PC-3 (cell line): Measurements from ENCODE around the gene ANKHD1. TPM values are rescaled to one million over a fixed set of nuclear protein-coding genes. Genes with fewer than 3 reads are reported as not detected.

Experiments used
- ATAC-seq: fragments of 200-7000 bp; cut with Tn5 transposase; 2 replicates; pipeline ENCODE4 v1.9.1; 2020; ENCODE audit warnings: mild to moderate bottlenecking, moderate library complexity
- BruUV-seq: library from RNA; stranded (reverse); fragments of 400-500 nt; replicated peaks from 2 replicates; lab custom pipeline; 2021; lab: Mats Ljungman, UMichigan
- CTCF ChIA-PET: fragments of 300-600 bp; sonication (Branson Sonifier 250); formaldehyde crosslinking; loops from one replicate; lab custom pipeline; 2022; ENCODE audit warnings: antibody characterized with exemption; lab: Charles Lee
- POLR2A ChIA-PET: fragments of 300-600 bp; sonication (Branson Sonifier 250); formaldehyde crosslinking; loops from one replicate; lab custom pipeline; 2022; ENCODE audit warnings: antibody characterized with exemption; ENCODE audit not compliant: unreplicated experiment; lab: Charles Lee
- DNase-seq: peaks from one replicate; pipeline ENCODE4 v3.0.0-alpha.2; 2015
- H2AFZ ChIP-seq: fragments of 300-600 bp; sonication (generic); 2 replicates; pipeline ENCODE4 v1.6.0; 2016; ENCODE audit warnings: antibody characterized with exemption, low read length
- H3F3A ChIP-seq: fragments of 300-600 bp; sonication (generic); one replicate; pipeline ENCODE4 v1.6.0; 2017; ENCODE audit warnings: antibody characterized with exemption, low read length, control low read depth, mild to moderate bottlenecking; ENCODE audit not compliant: unreplicated experiment
- H3K27ac ChIP-seq: fragments of 300-600 bp; sonication (generic); 2 replicates; pipeline ENCODE4 v1.5.1; 2016; ENCODE audit warnings: mild to moderate bottlenecking, low read length
- H3K27me3 ChIP-seq: fragments of 300-600 bp; sonication (generic); 2 replicates; pipeline ENCODE4 v1.6.1; 2016; ENCODE audit warnings: low read length, mixed read lengths
- H3K36me3 ChIP-seq: fragments of 300-600 bp; sonication (generic); 2 replicates; pipeline ENCODE4 v1.6.1; 2016; ENCODE audit warnings: low read depth, mixed run types, low read length, mixed read lengths
- H3K4me1 ChIP-seq: fragments of 300-600 bp; sonication (generic); 2 replicates; pipeline ENCODE4 v1.5.1; 2016; ENCODE audit warnings: low read length; ENCODE audit not compliant: insufficient read depth
- H3K4me2 ChIP-seq: fragments of 300-600 bp; sonication (generic); 2 replicates; pipeline ENCODE4 v1.6.0; 2016; ENCODE audit warnings: low read length
- H3K4me3 ChIP-seq: fragments of 300-600 bp; sonication (generic); 2 replicates; pipeline ENCODE4 v1.5.1; 2016; ENCODE audit warnings: mild to moderate bottlenecking, low read length, mixed read lengths
- H3K79me2 ChIP-seq: fragments of 300-600 bp; sonication (generic); 2 replicates; pipeline ENCODE4 v1.6.1; 2017; ENCODE audit warnings: low read length, mixed read lengths
- H3K9ac ChIP-seq: fragments of 300-600 bp; sonication (generic); 2 replicates; pipeline ENCODE4 v1.6.0; 2016; ENCODE audit warnings: mild to moderate bottlenecking, low read length
- H3K9me2 ChIP-seq: fragments of 300-600 bp; sonication (generic); replicated peaks from 2 replicates; pipeline ENCODE4 v1.6.1; 2016; ENCODE audit warnings: mixed run types, low read length, mixed read lengths
- H3K9me3 ChIP-seq: fragments of 300-600 bp; sonication (generic); 2 replicates; pipeline ENCODE4 v1.6.1; 2016; ENCODE audit warnings: low read length, mixed read lengths
- H4K20me1 ChIP-seq: fragments of 300-600 bp; sonication (generic); 2 replicates; pipeline ENCODE4 v1.6.1; 2016; ENCODE audit warnings: low read length, mixed read lengths
- CTCF ChIP-seq: fragments of 300-600 bp; sonication (generic); conservative IDR thresholded peaks from 2 replicates; pipeline ENCODE4 v1.5.1; 2017; ENCODE audit warnings: antibody characterized with exemption, low read depth, mild to moderate bottlenecking, low read length
- EZH2 ChIP-seq: fragments of 300-600 bp; sonication (generic); IDR thresholded peaks from one replicate; pipeline ENCODE4 v1.6.1; 2017; ENCODE audit warnings: antibody characterized with exemption, mild to moderate bottlenecking, low read length; ENCODE audit not compliant: unreplicated experiment
- EZH2phosphoT487 ChIP-seq: fragments of 300-600 bp; sonication (generic); IDR thresholded peaks from 2 replicates; pipeline ENCODE4 v1.6.1; 2018; ENCODE audit warnings: mild to moderate bottlenecking, antibody characterized with exemption, low read length, borderline replicate concordance
- intact Hi-C: fragments of 100-400 bp; cut with micrococcal nuclease; formaldehyde crosslinking; loops from 2 replicates; pipeline ENCODE4 v1.9.0; 2023
- total RNA-seq: library from RNA; depleted of rRNA; stranded (reverse); fragments of >200 nt; gene quantifications from 2 replicates; pipeline ENCODE4 v1.2.3, GENCODE V29; 2014

The ANKHD1 gene
- total RNA-seq, 1 experiment from 2014 or later: 64.6 TPM

GRCh38 chr5:140362311-140362710 lies 39.3 kb upstream of the ANKHD1 start:
- no peaks in the 10 kb centered on the region for H3K36me3 ChIP-seq
- H3K27ac ChIP-seq: no peak overlapping the region
- BruUV-seq: no TSS peak
- ChIA-PET POLR2A (no interaction called here), CTCF (no interaction called here)
- H2AFZ ChIP-seq: no peak overlapping the region
- H4K20me1 ChIP-seq: no peaks in the 10 kb centered on the region
- no peaks in the 10 kb centered on the region for H3K9me2 ChIP-seq
- H3K4me2 ChIP-seq: no peak overlapping the region
- ATAC-seq (no peak), DNase-seq (no peak)
- H3K9me3 ChIP-seq: no peaks in the 10 kb centered on the region
- H3K4me1 ChIP-seq: peaks cover 11% of the 10 kb centered on the region
- intact Hi-C loops: no loop called here
- no peak overlapping the region for H3K9ac ChIP-seq
- no peaks in the 10 kb centered on the region for H3K27me3 ChIP-seq
- peaks cover 4% of the 10 kb centered on the region for H3F3A ChIP-seq
- H3K79me2 ChIP-seq: no peaks in the 10 kb centered on the region
- no peak overlapping the region for H3K4me3 ChIP-seq
- no peak for TF ChIP-seq CTCF
- TF ChIP-seq EZH2: no peak
- no peak for TF ChIP-seq EZH2phosphoT487

GRCh38 chr5:140362875-140363630 lies 38.6 kb upstream of the ANKHD1 start:
- Histone ChIP-seq H2AFZ (peak overlapping the region; percentile 77), H4K20me1 (no peaks in the 10 kb centered on the region), H3K4me2 (peak overlapping the region; percentile 78), H3K4me1 (peaks cover 11% of the 10 kb centered on the region), H3K27me3 (no peaks in the 10 kb centered on the region), H3K36me3 (no peaks in the 10 kb centered on the region), H3K79me2 (no peaks in the 10 kb centered on the region), H3K27ac (no peak overlapping the region), H3F3A (peaks cover 4% of the 10 kb centered on the region), H3K9ac (no peak overlapping the region), H3K4me3 (peak overlapping the region; percentile 43; the same call in 1 of the 2 replicates), H3K9me3 (no peaks in the 10 kb centered on the region), H3K9me2 (no peaks in the 10 kb centered on the region)
- POLR2A ChIA-PET: no interaction called here
- TF ChIP-seq CTCF (peak; percentile 95), EZH2phosphoT487 (no peak), EZH2 (no peak)
- DNase-seq (peak; percentile 80), ATAC-seq (peak; percentile 78)
- intact Hi-C loops: no loop called here
- CTCF ChIA-PET: interaction anchor here (0.5 to 0.7 kb wide), 3 partner anchors 9 to 177 kb away, joined by 3 to 5 read pairs (median 3); no protein-coding TSS in a partner anchor
- no TSS peak for BruUV-seq
